HepG2 (cell line): ENCODE measurements around the gene PIEZO2. TPM values are rescaled to one million over a fixed set of nuclear protein-coding genes. Genes with fewer than 3 reads are reported as not detected.

Experiments
- ATAC-seq: fragments of 200-7000 bp; cut with Tn5 transposase; 3 replicates; pipeline ENCODE4 v1.9.1; 2020; ENCODE audit warnings: mild to moderate bottlenecking, moderate library complexity
- BruUV-seq: library from RNA; stranded (reverse); fragments of 400-500 nt; replicated peaks from 2 replicates; lab custom pipeline; 2021; lab: Mats Ljungman, UMichigan
- CTCF ChIA-PET: fragments of 300-600 bp; formaldehyde crosslinking; extraction: SDS; loops from one replicate; lab custom pipeline; 2021; ENCODE audit warnings: low total read pairs, inconsistent platforms, low intra/inter-chr PET ratio; lab: Yijun Ruan, JAX
- POLR2A ChIA-PET: fragments of 350-600 bp; sonication (Branson Sonifier 250); formaldehyde crosslinking; loops from one replicate; lab custom pipeline; 2020; ENCODE audit warnings: antibody characterized with exemption, inconsistent platforms; lab: Yijun Ruan, JAX
- DNase-seq: peaks from one replicate; pipeline ENCODE4 v3.0.0-alpha.2; 2015; ENCODE audit warnings: low spot score
- FAIRE-seq: peaks from 3 replicates; lab custom pipeline; 2011; peaks lifted over from hg19 to GRCh38; lab: Jason Lieb, UNC
- H2AFZ ChIP-seq: one replicate; pipeline ENCODE4 v1.6.1; 2011; ENCODE audit warnings: low read length, inconsistent platforms
- H3K27ac ChIP-seq: fragments of 300-600 bp; 3 replicates; pipeline ENCODE4 v1.8.0; 2011; ENCODE audit warnings: mixed run types, mild to moderate bottlenecking, mixed read lengths, low read length, inconsistent platforms; ENCODE audit not compliant: insufficient read depth; ENCODE audit errors: extremely low read length
- H3K27me3 ChIP-seq, 2 experiments: fragments of 200-600 bp in 1 of 2; 2 replicates in 1 of 2; 3 replicates in 1 of 2; pipeline versions ENCODE4 v1.6.0 to v1.8.0; 2011; ENCODE audit warnings: low read length in 2 of 2, mild to moderate bottlenecking in 2 of 2, moderate library complexity in 2 of 2, inconsistent platforms in 1 of 2; ENCODE audit not compliant: insufficient read depth in 2 of 2, control insufficient read depth in 1 of 2
- H3K36me3 ChIP-seq, 2 experiments: fragments of 200-600 bp in 1 of 2; replicated peaks in 1 of 2; 2 replicates in 1 of 2; 3 replicates in 1 of 2; pipeline versions ENCODE4 v1.5.1 to v1.8.0; 2011; ENCODE audit warnings: low read length in 2 of 2, inconsistent platforms in 1 of 2; ENCODE audit not compliant: insufficient read depth in 2 of 2, control insufficient read depth in 1 of 2
- H3K4me1 ChIP-seq: 2 replicates; pipeline ENCODE4 v1.5.1; 2012; ENCODE audit warnings: low read length, inconsistent platforms; ENCODE audit not compliant: insufficient read depth
- H3K4me2 ChIP-seq: 2 replicates; pipeline ENCODE4 v1.6.0; 2011; ENCODE audit warnings: low read depth, low read length, inconsistent platforms
- H3K4me3 ChIP-seq, 3 experiments: fragments of 200-600 bp in 1 of 3; sonication (generic), shearing (Covaris generic) in 1 of 3; replicated peaks in 1 of 3; 2 replicates each; pipeline ENCODE4 v1.5.1; 2011 to 2016; ENCODE audit warnings: low read length in 3 of 3, inconsistent platforms in 2 of 3, low read depth in 2 of 3, mild to moderate bottlenecking in 2 of 3, control low read depth in 1 of 3, mixed read lengths in 1 of 3; ENCODE audit not compliant: insufficient read depth in 1 of 3
- H3K79me2 ChIP-seq: one replicate; pipeline ENCODE4 v1.6.1; 2011; ENCODE audit warnings: low read length, inconsistent platforms; ENCODE audit not compliant: insufficient read depth
- H3K9ac ChIP-seq: 2 replicates; pipeline ENCODE4 v1.6.0; 2011; ENCODE audit warnings: mild to moderate bottlenecking, low read depth, low read length, inconsistent platforms; ENCODE audit not compliant: insufficient read depth
- H3K9me3 ChIP-seq: 2 replicates; pipeline ENCODE4 v1.5.1; 2012; ENCODE audit warnings: mild to moderate bottlenecking, low read length
- H4K20me1 ChIP-seq: 2 replicates; pipeline ENCODE4 v1.6.0; 2011; ENCODE audit warnings: inconsistent platforms, mild to moderate bottlenecking, low read length, moderate library complexity; ENCODE audit not compliant: insufficient read depth
- ADNP ChIP-seq: sonication (generic); formaldehyde crosslinking; IDR thresholded peaks from 2 replicates; pipeline ENCODE4 v1.4.0; 2020; ENCODE audit warnings: missing genetic modification reagents
- ARID5B ChIP-seq: IDR thresholded peaks from 2 replicates; pipeline ENCODE4 v1.4.0; 2020; ENCODE audit warnings: mild to moderate bottlenecking, missing genetic modification reagents
- HOXA3 ChIP-seq: sonication (generic); formaldehyde crosslinking; IDR thresholded peaks from 2 replicates; pipeline ENCODE4 v1.5.0; 2020; ENCODE audit warnings: missing genetic modification reagents
- MTF1 ChIP-seq: sonication (generic); formaldehyde crosslinking; IDR thresholded peaks from 2 replicates; pipeline ENCODE4 v1.5.0; 2020; ENCODE audit warnings: missing genetic modification reagents
- NKX3-1 ChIP-seq: sonication (generic); formaldehyde crosslinking; IDR thresholded peaks from 2 replicates; pipeline ENCODE4 v1.5.0; 2020; ENCODE audit warnings: missing genetic modification reagents
- SMAD9 ChIP-seq: sonication (generic); formaldehyde crosslinking; IDR thresholded peaks from 2 replicates; pipeline ENCODE4 v1.5.1; 2020; ENCODE audit warnings: mild to moderate bottlenecking, missing genetic modification reagents
- ZNF878 ChIP-seq: sonication (generic); formaldehyde crosslinking; IDR thresholded peaks from 2 replicates; pipeline ENCODE4 v1.8.1; 2023; ENCODE audit warnings: mild to moderate bottlenecking, missing genetic modification reagents, moderate library complexity
- WGBS: methylation state at CpG from one replicate; pipeline ENCODE4 v1.1.6; 2017; ENCODE audit warnings: low lambda C conversion rate; 5-methylcytosine and 5-hydroxymethylcytosine counted together
- in situ Hi-C: cut with HindIII; loops from 2 replicates; pipeline ENCODE4 v1.10.0; 2017; ENCODE audit warnings: low pct_unique_long_range_greater_than_20kb; ENCODE audit not compliant: extremely low pct_ligation_motif_present
- intact Hi-C: fragments of 100-400 bp; cut with micrococcal nuclease; formaldehyde crosslinking; loops from one replicate; pipeline ENCODE4 v1.10.0; 2022; ENCODE audit not compliant: unreplicated experiment
- polyA plus RNA-seq, 8 experiments: library from polyadenylated mRNA; depleted of rRNA in 3 of 8; stranded (reverse) in 7 of 8; unstranded in 1 of 8; fragments of >200 nt; fragmentation: Illumina TruSeq in 4 of 8; extraction: Trizol in 4 of 8; gene quantifications; 2 replicates each; pipeline versions ENCODE4 v1.2.1 to v1.2.3, GENCODE V29; 2011 to 2016; ENCODE audit warnings: low read depth in 4 of 8, missing spikeins in 1 of 8, mixed read lengths in 1 of 8; ENCODE audit not compliant: insufficient read depth in 1 of 8
- total RNA-seq, 5 experiments: library from RNA; depleted of rRNA; stranded (reverse); fragments of >200 nt; fragmentation: Illumina TruSeq; extraction: Trizol; gene quantifications; 2 replicates each; pipeline ENCODE4 v1.2.3, GENCODE V29; 2016; ENCODE audit warnings: low read depth in 1 of 5
- TF ChIP-seq, protein P1 (sequence below): fragments of 450-650 bp; IDR thresholded peaks from 2 replicates; pipeline ENCODE4 v1.6.1; 2016

The PIEZO2 gene
- total and polyA plus RNA-seq, 2 of the 13 experiments (the other 11 are each of a cell fraction or from before 2014, with no cell fraction given): 15.2 to 27.2 TPM

- TF ChIP-seq, protein P1, sequence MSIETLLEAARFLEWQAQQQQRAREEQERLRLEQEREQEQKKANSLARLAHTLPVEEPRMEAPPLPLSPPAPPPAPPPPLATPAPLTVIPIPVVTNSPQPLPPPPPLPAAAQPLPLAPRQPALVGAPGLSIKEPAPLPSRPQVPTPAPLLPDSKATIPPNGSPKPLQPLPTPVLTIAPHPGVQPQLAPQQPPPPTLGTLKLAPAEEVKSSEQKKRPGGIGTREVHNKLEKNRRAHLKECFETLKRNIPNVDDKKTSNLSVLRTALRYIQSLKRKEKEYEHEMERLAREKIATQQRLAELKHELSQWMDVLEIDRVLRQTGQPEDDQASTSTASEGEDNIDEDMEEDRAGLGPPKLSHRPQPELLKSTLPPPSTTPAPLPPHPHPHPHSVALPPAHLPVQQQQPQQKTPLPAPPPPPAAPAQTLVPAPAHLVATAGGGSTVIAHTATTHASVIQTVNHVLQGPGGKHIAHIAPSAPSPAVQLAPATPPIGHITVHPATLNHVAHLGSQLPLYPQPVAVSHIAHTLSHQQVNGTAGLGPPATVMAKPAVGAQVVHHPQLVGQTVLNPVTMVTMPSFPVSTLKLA: no peak
- TF ChIP-seq NKX3-1 (CRISPR knock-in tag): no peak
Measured at GRCh38 chr18:10908760-10909159, 240.6 kb downstream of the PIEZO2 start (continued).

DNA sequence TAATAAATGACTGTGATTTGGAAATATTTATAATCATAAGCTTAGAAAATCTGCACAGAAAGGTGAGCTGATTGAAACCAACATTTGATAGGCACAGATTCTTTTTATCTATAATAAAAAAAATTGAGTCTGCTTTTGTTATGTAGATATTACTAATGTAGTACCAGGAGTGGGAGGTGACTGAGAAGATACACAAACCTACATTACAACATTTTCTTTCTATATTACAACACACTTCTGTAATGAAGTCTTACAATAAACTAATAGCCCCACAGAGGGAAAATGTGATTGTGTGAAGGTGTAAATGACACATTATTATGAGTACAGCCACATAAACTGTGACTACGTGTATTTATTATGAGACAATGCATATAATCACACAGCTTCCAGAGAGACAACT is 241.6 kb downstream of the PIEZO2 start:
- H3K79me2 ChIP-seq: no peaks in the 10 kb centered on the region
- no peaks in the 10 kb centered on the region for H3K27me3 ChIP-seq
- WGBS: 89% methylated on average over 1 of the region's 1 CpG
- peaks cover 38% of the 10 kb centered on the region for H3K4me1 ChIP-seq
- no peaks in the 10 kb centered on the region for H3K9me3 ChIP-seq
- FAIRE-seq (no peak), DNase-seq (no peak), ATAC-seq (no peak)
- no peak overlapping the region for H2AFZ ChIP-seq
- TF ChIP-seq ARID5B (CRISPR knock-in tag): no peak
- TF ChIP-seq MTF1 (CRISPR knock-in tag): no peak
- TF ChIP-seq ADNP: no peak
- TF ChIP-seq ZNF878: no peak
- no peak for TF ChIP-seq HOXA3 (CRISPR knock-in tag)
- TF ChIP-seq SMAD9 (CRISPR knock-in tag): no peak
- H3K36me3 ChIP-seq: no peaks in the 10 kb centered on the region; a peak in 2 of 5 replicates
- BruUV-seq: no TSS peak
- intact Hi-C loops: no loop called here
- H3K4me2 ChIP-seq: no peak overlapping the region
- ChIA-PET POLR2A (no interaction called here), CTCF (no interaction called here)
- H3K9ac ChIP-seq: no peak overlapping the region
- in situ Hi-C loops: no loop called here
- peak overlapping the region; percentile 16 for H3K27ac ChIP-seq
- no peaks in the 10 kb centered on the region for H4K20me1 ChIP-seq
- no peak overlapping the region for H3K4me3 ChIP-seq
